Measurements from ENCODE around the gene STOX2.

Gene STOX2, protein sequence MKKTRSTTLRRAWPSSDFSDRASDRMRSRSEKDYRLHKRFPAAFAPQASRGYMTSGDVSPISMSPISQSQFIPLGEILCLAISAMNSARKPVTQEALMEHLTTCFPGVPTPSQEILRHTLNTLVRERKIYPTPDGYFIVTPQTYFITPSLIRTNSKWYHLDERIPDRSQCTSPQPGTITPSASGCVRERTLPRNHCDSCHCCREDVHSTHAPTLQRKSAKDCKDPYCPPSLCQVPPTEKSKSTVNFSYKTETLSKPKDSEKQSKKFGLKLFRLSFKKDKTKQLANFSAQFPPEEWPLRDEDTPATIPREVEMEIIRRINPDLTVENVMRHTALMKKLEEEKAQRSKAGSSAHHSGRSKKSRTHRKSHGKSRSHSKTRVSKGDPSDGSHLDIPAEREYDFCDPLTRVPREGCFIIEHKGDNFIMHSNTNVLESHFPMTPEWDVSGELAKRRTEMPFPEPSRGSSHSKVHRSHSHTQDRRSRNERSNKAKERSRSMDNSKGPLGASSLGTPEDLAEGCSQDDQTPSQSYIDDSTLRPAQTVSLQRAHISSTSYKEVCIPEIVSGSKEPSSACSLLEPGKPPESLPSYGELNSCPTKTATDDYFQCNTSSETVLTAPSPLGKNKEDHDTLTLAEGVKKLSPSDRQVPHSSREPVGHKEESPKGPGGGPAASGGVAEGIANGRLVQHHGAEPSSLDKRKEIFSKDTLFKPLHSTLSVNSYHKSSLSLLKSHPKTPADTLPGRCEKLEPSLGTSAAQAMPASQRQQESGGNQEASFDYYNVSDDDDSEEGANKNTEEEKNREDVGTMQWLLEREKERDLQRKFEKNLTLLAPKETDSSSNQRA (N-terminal part only)

DNA sequence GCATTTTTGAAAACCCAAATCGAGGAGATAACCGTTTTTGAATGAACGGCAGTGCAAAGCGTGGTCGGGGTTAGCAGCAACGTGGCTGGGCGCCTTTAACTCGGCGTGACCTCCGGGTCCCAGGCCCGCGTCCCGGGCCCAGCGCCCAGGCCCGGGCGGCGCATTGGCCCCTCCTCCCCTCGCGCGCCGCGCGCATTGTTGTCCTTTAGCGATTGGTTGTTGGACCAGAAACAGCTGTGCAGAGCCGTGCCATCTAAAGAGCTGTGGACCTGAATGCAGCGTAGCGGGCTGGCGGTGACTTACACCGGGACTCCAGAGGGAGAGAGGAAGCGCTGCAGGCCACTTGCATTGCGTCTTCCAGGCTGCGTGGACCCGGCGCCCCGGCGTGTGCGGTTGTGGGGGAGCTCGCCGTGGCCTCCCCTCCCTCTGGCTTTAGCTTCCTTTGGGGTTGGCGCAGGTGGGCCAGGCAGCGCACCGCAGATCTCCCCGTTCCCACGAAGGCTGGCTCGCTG lies at the start of gene STOX2:
STOX2 (plus strand) TSS at position 227 of the 512 bp plus-strand sequence. CDS start 1,484 bp downstream, outside the sequence.
- DNase-seq: peak; percentile 12

DNA sequence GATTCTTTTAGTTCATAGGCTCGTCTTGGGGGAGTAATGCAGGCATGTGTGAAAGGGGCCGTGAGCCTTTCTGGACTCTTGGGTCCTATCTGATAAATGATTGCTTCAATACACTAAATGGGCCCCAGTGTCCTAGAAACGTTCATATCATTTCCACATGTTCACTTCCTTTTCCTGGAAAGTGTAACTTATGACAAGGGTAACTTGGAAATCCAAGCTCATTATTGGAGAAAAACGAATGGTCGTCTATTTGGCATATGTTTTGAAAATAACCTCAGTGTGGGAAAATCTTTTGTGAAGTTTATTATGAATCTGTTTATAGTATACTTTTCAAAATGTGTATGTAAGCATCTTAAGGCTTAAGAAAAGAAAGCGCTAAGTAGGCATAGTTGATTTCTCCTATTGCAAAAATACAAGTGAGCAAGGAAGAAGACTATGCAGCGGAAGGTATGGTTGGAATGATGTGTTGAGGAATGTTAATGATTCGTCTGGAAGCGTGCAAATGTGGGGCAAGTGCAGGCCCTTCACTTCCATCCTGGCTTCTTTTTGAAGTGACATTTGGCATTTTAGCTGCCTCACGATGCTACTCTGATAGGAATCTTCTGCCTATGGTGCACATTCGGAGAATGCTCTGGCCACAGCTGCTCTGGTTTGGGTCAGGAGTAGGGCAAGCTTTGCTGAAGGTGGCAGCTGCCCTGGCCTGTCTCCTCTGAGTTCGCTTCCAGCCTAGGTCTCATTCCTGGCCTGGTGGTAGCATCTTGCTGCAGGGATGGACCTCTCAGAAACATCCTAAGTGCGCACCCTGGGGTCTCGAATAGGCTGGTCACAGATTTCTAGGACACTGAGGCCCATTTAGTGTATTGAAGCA lies 49.5 kb upstream of the STOX2 start:
- no peak for DNase-seq

DNA sequence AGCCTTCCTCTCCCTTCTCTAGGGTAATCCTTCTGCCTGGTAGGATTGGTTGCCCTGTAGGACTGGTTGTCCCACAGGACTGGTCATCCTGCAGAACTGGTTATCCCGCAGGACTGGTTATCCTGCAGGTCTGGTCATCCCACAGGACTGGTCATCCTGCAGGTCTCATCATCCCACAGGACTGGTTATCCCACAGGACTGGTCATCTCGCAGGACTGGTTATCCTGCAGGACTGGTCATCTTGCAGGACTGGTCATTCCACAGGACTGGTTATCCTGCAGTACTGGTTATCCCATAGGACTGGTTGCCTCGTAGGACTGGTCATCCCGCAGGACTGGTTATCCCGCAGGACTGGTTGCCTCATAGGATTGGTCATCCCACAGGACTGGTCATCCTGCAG lies 48.1 kb upstream of the STOX2 start:
- no peak for DNase-seq

DNA sequence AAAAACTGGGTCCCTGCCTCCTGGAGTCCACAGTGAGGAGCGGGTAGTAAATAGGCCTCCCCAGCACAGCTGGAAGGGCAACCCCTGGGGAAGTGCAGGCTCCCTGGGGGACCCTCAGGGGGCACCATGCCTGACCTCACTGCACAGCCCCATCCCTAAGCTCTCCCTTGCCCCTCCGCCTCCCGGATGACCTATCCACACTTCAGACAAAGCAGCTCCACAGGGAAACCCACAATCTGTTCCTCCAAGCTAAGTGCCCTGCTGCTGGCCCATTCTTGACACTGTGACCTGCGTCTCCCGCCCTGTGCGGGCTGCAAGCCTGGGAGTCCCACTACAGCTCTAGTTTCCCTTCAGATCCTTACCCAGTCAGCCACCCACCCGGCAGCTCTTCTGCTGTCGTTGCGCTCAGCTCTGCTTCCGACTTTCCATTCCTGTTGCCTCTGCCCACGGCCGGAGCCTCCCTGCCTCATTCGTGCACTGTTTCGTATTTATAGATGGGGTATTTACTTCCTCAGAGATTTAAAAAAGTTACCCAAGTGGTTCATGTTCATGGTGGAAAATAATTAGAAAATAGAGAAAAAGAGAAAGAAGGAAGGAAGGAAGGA lies 47.0 kb upstream of the STOX2 start:
- no peak for DNase-seq

DNA sequence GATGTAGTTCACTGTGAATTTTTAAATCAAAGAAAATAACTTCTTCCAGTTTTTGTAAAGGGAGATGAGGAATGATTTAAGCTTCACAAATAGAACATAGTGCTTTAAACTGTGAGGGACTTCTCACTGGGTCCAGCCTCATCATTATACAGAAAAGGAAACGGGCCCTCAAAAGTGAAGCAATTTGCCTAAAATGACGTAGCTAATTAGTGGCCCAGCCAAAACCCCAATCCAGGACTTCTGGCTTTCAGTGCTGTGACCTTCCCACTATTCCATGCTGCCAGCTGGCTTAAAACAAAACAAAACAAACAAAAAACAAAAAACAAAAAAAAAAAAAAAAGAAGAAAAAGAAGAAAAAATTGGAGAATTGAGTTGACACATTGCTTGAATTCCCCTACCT lies 45.0 kb upstream of the STOX2 start:
- no peak for DNase-seq

DNA sequence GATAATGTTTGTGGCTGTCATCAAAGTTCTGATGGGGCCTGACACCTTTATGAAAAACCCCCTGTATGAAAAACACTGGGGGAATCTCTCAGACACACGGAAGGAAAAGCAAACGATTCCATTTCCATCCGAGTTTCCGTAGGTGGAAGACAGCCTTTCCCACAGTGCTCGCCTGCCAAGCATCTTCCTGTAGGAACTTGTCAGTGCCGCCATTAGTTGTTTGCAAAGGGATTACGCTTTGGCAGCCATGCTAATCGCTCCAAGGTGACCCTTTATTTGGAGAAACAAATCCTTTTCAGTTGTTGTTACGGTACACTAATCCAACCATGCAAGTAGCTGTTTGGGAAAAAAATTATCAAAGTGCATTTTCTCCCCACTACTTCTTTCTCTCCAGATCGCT lies 44.4 kb upstream of the STOX2 start:
- peak; percentile 2 for DNase-seq

DNA sequence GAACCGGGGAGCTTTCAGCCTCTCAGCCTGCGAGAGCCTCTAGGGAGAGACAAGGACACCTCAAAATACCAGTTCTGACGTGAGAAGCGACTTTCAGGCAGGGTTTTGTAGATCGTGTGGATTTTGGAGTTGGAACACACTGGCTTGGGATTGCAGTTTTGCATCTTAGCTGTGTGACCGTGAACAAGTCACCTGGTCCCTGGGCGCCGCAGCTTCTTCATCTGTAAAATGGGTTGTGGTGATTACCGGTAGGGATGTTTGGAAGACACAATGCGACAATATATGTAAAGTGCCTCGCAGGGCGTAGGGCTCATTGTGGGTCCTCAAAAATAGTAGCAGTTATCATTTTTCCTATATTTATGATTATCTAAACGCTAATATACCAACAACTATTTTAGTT lies 43.7 kb upstream of the STOX2 start:
- DNase-seq: no peak

DNA sequence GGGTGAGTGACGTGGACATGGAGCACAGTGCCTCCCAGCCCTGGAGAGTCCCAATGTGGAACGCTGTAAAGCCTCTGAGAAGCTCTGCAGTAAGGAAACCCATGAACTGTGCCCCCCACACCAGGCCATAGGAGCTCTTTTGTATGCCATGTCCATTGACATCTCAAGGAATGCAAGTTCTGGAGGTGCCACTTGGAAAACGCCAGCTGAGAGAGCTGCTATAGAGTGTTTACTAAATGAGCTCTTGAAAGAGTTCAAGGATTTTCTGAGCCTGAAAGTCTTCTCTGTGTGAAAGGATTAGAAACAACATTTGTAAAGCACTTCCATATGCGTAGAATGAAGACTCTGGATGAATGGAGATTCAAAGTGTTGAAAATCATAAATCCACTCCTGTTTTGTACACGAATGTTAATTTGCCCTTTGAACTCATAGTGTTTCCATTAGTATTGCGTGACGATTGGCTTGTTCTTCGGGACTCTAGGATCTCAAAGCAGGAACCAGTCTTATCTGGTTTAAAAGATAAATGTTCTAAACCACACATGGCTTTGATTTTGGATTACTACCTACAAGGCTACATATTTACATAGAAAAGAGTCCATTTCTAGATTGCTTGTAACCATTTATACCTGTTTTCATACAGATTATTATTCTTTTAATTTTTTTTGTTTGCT lies 41.8 kb upstream of the STOX2 start:
- no peak for DNase-seq

DNA sequence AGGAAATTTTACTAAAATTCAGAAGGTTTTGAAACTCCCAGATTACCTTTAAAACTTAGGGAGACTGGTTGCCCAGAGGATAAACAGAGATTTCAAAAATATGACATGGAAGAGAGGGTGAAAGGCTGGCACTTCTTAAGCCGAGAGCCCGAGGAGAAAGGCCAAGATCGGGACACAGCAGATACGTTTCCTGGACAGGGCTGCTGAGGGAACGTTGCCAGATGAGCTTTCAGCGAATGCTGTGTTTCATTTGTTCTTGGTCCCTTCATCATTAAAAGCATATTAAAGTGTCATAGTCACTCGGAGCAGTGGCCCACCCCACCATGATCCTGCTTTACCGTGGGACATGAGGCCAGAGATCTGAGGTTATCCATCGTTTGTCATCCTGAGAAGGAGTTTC lies 37.9 kb upstream of the STOX2 start:
- no peak for DNase-seq

DNA sequence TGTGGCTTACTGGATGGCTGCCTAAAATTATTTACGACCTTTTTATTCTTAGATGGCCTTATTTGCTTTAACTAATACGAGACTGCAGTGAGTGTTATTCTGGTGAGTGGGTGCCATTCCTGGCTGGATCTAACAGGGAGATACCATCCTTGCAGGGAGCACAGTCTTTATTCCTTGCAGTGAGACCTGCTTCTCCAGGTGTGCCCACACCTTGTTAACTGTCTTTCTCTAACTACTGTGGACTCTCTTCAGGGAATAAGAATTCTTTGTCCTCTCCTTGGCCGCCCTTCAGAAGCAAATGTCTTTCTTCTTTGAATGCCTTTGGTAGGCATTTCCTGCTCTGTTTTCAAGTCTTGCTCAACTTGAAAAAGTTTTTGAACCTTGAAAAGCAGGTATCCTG lies 34.1 kb upstream of the STOX2 start:
- DNase-seq: no peak

DNA sequence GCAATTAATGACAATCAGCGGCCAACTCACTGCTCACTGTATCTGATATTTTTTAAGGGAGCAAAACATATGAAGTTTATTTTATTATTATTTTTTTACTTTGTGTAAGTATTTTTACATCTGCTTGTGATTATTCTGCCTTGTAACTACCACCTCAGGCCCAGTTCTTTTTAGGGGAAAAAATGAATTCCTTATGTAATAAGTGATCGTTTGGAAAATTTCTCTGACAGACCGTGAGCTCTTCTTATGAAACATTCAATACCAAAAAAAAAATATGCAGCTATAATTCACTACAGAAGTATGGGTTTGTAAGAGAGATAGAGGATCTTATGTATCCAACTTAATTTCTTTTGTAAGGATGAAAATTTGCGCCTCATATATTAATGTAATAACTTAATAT lies 33.5 kb upstream of the STOX2 start:
- DNase-seq: no peak

DNA sequence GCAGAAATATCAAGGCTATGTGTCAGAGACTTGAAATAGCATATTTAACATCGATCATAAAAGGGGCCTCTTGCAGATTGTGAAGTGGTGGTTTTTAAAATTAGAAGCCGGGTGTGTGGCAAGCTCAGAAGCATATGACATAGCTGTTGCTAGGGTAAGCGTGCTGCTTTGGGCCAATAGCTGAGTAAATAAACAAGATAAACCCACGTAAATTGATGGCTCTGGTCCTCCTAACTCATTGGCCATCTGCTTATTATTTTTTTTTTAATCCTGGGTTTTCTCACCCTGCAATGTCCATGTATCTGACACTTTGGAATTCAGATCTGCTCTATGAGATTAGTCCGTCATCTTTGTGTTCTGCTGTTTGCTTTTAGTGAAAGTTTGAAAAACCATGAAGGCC lies 32.6 kb upstream of the STOX2 start:
- DNase-seq: no peak

DNA sequence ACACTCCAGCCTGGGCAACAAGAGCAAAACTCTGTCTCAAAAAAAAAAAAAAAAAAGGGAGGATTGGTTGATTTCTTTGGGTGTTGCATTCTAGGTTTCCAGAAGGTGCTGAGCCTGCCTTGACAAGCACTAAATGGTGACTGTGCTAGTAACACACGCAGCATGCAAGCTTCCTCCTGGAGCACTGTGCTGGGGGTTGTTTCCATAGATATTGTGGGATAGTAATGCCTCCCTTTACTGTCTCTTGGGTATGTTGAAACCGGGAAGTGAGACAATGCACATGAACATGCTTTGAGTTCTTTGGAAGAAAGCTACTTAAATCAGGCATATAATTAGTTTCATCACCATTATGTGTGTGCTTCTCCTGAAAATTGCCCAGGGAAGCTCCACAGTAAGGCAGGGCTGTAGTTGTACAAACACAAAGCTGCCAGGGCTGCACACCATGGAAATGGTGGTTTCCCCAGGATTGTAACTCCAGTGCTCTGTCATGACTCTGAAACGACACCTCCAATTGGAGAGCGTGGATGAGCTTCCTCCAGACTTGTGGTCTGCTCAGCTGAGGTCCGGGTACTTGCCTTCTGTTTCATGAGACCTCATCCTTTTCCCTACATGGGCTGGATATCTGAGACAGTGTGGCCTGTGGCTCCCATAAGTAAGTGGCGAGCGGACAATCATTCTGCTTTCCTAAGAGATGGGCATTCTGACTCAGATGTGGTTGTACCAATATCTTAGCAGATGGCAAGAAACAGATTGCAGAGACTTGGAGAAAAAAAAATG lies 31.5 kb upstream of the STOX2 start:
- no peak for DNase-seq

DNA sequence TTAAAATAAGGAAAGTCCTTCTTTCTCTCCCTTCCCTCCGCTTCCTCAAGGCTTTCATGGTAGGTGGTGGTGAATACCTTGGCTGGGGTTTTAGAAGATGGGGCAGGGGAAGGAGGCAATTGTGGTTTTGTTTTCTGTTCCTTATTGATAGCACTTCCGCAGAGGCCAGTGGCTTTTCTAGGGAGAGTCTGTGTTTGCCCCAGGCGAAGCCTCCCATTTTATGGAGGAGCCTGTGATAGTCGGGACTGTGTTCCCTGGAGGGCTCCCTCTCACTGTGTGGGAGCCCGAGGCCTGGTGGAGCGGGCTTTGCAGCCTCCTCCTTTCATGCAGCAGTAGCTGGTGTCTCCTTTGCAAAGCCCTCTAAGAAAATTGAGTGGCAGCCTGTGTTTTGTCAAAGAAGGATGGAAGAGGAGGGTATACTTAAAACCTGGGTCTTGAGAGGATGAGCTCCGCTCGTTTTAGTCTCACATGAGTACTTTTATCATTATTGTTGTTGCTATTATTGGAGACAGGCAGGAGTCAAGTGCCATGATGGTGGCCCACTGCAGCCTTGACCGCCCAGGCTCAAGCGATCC lies 29.8 kb upstream of the STOX2 start:
- no peak for DNase-seq

DNA sequence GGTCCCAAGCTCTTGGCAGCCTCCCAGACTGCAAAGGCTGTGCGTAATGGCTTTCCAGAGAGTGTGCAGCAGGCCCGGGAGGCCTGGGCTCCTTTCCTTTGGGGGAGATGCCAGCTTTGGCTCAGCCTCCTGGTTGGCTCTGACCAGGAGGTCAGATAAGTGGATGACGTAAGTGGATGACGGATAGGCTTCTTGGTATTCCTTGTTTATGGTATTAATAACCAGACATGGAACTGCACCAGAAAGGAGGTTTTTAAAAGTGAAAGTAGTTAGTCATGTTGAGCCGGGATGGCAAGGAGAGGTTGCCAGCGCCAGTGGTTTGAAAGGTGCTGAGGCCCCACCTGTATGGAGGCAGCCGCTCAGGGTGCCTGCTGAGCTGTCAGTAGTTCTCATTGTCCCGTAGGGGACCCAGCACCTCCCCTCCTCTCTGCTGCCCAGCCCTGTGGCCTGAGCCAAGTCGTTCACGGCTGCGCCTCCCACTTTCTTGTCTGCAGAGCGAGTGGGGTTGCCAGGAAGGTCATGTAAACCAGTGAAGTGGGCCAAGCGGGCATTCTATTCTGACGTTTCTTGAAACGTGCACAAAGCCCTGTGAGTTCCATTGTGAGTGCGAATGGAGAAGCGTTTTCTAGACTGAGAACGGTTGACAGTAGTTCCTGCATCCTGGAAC lies 28.7 kb upstream of the STOX2 start:
- peak; percentile 39 for DNase-seq

DNA sequence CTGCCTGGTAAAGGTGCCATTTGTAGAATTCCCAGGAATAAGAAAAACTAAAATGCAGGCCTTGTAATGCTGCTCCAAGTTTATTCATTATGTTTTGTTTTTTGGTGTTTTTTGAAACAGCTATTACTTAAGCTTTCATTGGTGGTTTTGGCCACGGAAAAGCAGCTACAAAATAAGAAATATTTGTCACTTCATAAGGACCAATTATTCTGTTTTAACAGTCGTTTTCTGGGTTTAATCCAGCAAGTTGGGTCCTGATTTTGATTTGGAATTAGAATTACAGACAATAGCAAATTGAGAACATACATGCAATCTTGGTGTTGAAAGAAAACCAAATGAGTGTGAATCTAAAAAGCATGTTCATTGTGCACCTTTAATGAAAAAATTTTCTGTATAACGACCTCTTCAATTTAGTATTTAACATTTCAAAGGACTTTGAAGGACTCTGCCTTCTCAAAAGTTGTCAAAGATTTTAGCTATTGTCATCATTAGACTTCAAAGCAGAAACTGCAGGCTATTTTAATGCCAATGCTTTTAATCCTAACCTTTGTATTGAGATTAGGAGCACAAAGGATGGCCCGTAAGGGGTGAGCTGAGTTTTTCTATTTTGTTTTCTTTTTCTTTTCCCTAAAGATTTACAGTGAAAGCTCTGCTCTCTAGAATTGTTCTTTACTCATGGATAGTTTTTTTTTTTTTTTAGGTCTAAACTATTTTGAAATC lies 26.7 kb upstream of the STOX2 start:
- DNase-seq: no peak

DNA sequence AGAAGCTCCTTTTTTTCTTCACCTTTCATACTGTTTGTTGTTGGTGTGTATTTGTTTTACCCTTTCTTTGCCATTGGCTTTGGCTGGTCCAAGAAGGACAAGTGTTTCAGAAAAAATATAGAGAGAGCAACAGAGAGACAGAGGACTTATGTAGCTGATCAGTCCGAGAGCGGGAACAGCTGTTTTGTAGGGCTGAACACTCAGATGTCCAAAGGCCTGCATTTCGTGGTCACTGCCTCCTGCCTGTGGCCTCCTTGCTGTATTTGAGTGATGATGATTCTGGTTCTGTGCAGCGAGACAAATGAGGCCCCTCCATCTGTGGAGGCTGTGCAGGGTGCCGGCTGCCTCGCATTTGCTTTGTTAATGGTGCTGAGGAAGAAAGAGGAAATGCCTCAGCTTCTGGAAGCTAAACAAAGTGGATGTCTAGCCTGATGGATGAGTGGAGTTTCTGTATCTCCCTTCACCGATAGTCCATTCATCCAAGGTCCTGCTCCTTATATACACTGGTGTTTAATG lies 19.8 kb upstream of the STOX2 start:
- DNase-seq: no peak

DNA sequence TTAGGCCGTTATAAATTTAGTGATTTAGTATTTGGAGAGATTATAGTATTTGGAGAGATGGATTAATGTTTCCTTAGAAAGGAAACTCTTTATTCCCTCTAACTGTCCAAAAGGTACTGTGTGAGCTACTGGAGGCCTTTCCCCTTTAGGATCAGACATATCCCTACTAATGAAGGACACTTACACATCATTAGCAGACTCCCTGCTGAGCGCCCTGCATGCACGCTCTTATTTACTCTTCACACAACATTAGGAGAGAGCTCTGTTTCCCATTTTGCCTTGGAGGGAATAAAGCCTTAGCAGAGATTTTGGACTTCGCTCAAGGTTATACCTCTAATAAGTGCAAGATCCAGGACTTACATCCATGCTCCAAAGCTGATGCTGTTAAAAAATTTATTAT lies 17.8 kb upstream of the STOX2 start:
- peak; percentile 3 for DNase-seq

DNA sequence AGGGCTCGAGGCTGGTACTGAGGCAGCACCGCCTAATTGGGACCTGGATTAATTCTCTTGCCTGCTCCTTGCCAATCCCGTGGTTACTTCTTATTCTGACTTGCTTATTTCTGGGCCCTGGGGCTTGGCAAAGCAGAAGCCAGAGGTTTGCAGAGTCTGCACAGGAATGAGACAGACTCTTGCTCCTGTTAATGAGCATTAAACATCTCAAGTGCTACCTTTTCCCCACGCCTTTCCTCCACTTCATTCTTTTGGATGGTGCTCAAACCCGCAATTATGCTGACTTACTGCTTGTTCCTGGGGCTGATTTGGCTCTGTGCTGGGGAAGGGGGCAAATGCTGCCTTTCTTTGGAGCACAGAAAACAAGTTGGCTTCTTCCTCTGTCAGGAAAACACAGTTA lies 16.5 kb upstream of the STOX2 start:
- no peak for DNase-seq

All from NCI-H69 (cell line).